GM12878 (cell line): ENCODE results near the gene KRTAP17-1. TPM values are rescaled to one million over a fixed set of nuclear protein-coding genes. Genes with fewer than 3 reads are reported as not detected.

Experiments used
- ATAC-seq: fragments of 200-7000 bp; cut with Tn5 transposase; 3 replicates; pipeline ENCODE4 v1.9.1; 2020; ENCODE audit warnings: mild to moderate bottlenecking, moderate library complexity
- BruUV-seq: library from RNA; stranded (reverse); fragments of 400-500 nt; replicated peaks from 2 replicates; lab custom pipeline; 2021; lab: Mats Ljungman, UMichigan
- CTCF ChIA-PET: fragments of 300-600 bp; sonication (Branson Sonifier 250); formaldehyde crosslinking; extraction: SDS; loops from one replicate; lab custom pipeline; 2021; ENCODE audit warnings: inconsistent platforms; lab: Yijun Ruan, JAX
- POLR2A ChIA-PET: fragments of 350-600 bp; formaldehyde crosslinking; extraction: SDS; loops from one replicate; lab custom pipeline; 2021; ENCODE audit warnings: inconsistent platforms; lab: Charles Lee
- RAD21 ChIA-PET: fragments of 300-600 bp; sonication (Branson Sonifier 250); formaldehyde crosslinking; loops from one replicate; lab custom pipeline; 2023; ENCODE audit warnings: antibody characterized with exemption; ENCODE audit not compliant: unreplicated experiment; lab: Charles Lee
- SMC1A ChIA-PET: fragments of 300-600 bp; sonication (Branson Sonifier 250); formaldehyde crosslinking; loops from one replicate; lab custom pipeline; 2023; ENCODE audit not compliant: unreplicated experiment, uncharacterized antibody; lab: Charles Lee
- DNase-seq: peaks from one replicate; pipeline ENCODE4 v3.0.0-alpha.2; 2011; ENCODE audit warnings: low read depth, low spot score
- FAIRE-seq: peaks from 3 replicates; lab custom pipeline; 2011; peaks lifted over from hg19 to GRCh38; lab: Jason Lieb, UNC
- H2AFZ ChIP-seq: 2 replicates; pipeline ENCODE4 v1.6.0; 2011; ENCODE audit warnings: low read depth, low read length, control low read depth; ENCODE audit not compliant: control insufficient read depth
- H3K27ac ChIP-seq: 2 replicates; pipeline ENCODE4 v1.5.1; 2011; ENCODE audit warnings: control low read depth; ENCODE audit not compliant: control insufficient read depth, insufficient read depth
- H3K27me3 ChIP-seq, 2 experiments: replicated peaks in 1 of 2; 2 replicates each; pipeline versions ENCODE4 v1.6.0 to v1.6.1; 2011; ENCODE audit warnings: low read length in 1 of 2; ENCODE audit not compliant: control insufficient read depth in 2 of 2, insufficient read depth in 2 of 2
- H3K36me3 ChIP-seq, 2 experiments: 2 replicates each; pipeline ENCODE4 v1.5.1; 2011; ENCODE audit warnings: low read length in 1 of 2; ENCODE audit not compliant: control insufficient read depth in 2 of 2, insufficient read depth in 2 of 2
- H3K4me1 ChIP-seq: 2 replicates; pipeline ENCODE4 v1.6.1; 2011; ENCODE audit warnings: mild to moderate bottlenecking, low read length, moderate library complexity, mixed read lengths; ENCODE audit not compliant: control insufficient read depth, insufficient read depth
- H3K4me2 ChIP-seq: 2 replicates; pipeline ENCODE4 v1.6.0; 2011; ENCODE audit warnings: control low read depth; ENCODE audit not compliant: control insufficient read depth, insufficient read depth
- H3K4me3 ChIP-seq: fragments of 200-600 bp; sonication (generic); 2 replicates; pipeline ENCODE4 v1.5.1; 2016
- H3K79me2 ChIP-seq: 2 replicates; pipeline ENCODE4 v1.6.0; 2011; ENCODE audit warnings: low read length; ENCODE audit not compliant: control insufficient read depth, insufficient read depth
- H3K9ac ChIP-seq: 2 replicates; pipeline ENCODE4 v1.8.0; 2011; ENCODE audit warnings: low read length, control low read depth, mixed read lengths; ENCODE audit not compliant: control insufficient read depth, insufficient read depth
- H3K9me3 ChIP-seq: replicated peaks from 3 replicates; pipeline ENCODE4 v1.5.1; 2011; ENCODE audit warnings: mild to moderate bottlenecking, low read length; ENCODE audit not compliant: control insufficient read depth, insufficient read depth
- H4K20me1 ChIP-seq: 2 replicates; pipeline ENCODE4 v1.6.0; 2011; ENCODE audit not compliant: control insufficient read depth, insufficient read depth
- MTA3 ChIP-seq: IDR thresholded peaks from 2 replicates; pipeline ENCODE4 v1.6.1; 2012; ENCODE audit warnings: low read length, inconsistent platforms, borderline replicate concordance
- SMC3 ChIP-seq: IDR thresholded peaks from 2 replicates; pipeline ENCODE4 v1.6.1; 2011; ENCODE audit warnings: low read length, improper control_type of control experiment, borderline replicate concordance
- SUZ12 ChIP-seq: fragments of 200-600 bp; sonication (generic); IDR thresholded peaks from one replicate; pipeline ENCODE4 v1.6.1; 2018; ENCODE audit warnings: antibody characterized with exemption, mild to moderate bottlenecking; ENCODE audit not compliant: unreplicated experiment
- WGBS: methylation state at CpG from one replicate; pipeline ENCODE4 v1.1.6; 2016; ENCODE audit warnings: low lambda C conversion rate; ENCODE audit not compliant: insufficient replicate concordance, insufficient coverage; ENCODE audit errors: missing lambda C conversion rate; 5-methylcytosine and 5-hydroxymethylcytosine counted together
- in situ Hi-C: fragments of 300-500 bp; cut with MboI; formaldehyde crosslinking; loops from 9 replicates; pipeline ENCODE4 v1.14.3; 2018; ENCODE audit warnings: mixed read lengths
- intact Hi-C: fragments of 100-400 bp; cut with micrococcal nuclease; formaldehyde crosslinking; loops from one replicate; pipeline ENCODE4 v1.14.2; 2022; ENCODE audit not compliant: unreplicated experiment
- polyA plus RNA-seq, 11 experiments: library from polyadenylated mRNA; depleted of rRNA in 4 of 11; unstranded in 6 of 11; stranded (reverse) in 5 of 11; fragments of >200 nt; fragmentation: Nextera tagmentation in 4 of 11; fragmentation: Illumina TruSeq in 1 of 11; extraction: Ambion mirVana in 4 of 11; extraction: Trizol in 1 of 11; gene quantifications; 1 replicate in 1 of 11; 2 replicates in 10 of 11; pipeline versions ENCODE4 v1.2.1 to v1.2.3, GENCODE V29; 2011 to 2016; ENCODE audit warnings: inconsistent platforms in 2 of 11, missing spikeins in 2 of 11, low read depth in 1 of 11
- total RNA-seq, 4 experiments: library from RNA; depleted of rRNA in 3 of 4; stranded (reverse); fragments of >200 nt in 3 of 4; fragmentation: Illumina TruSeq in 1 of 4; extraction: Trizol in 1 of 4; gene quantifications; 2 replicates each; pipeline versions ENCODE4 v1.2.1 to v1.2.3, GENCODE V29; 2013 to 2021
- TF ChIP-seq, protein P1 (sequence below): IDR thresholded peaks from 2 replicates; pipeline ENCODE4 v1.6.1; 2011; ENCODE audit warnings: low read depth, mild to moderate bottlenecking, low read length, moderate library complexity, borderline replicate concordance; ENCODE audit errors: extremely low read depth
- TF ChIP-seq, protein P2 (sequence below), 3 experiments: IDR thresholded peaks in 2 of 3; conservative IDR thresholded peaks in 1 of 3; 2 replicates each; pipeline ENCODE4 v1.5.1; 2011; ENCODE audit warnings: low read depth in 3 of 3, low read length in 3 of 3, mild to moderate bottlenecking in 3 of 3, control low read depth in 2 of 3, moderate library complexity in 2 of 3, inconsistent platforms in 1 of 3, mixed read lengths in 1 of 3; ENCODE audit not compliant: control insufficient read depth in 2 of 3, insufficient read depth in 1 of 3; ENCODE audit errors: extremely low read depth in 1 of 3

The KRTAP17-1 gene
- total and polyA plus RNA-seq, 10 of the 15 experiments (the other 5 are each of a cell fraction or from before 2014, with no cell fraction given), result 0.16 to 5.7 (median 0.17) TPM; not detected in 7

- RAD21 ChIA-PET, result no interaction called here
- FAIRE-seq (no peak), ATAC-seq (no peak), DNase-seq (no peak)
- no peak overlapping the region for H2AFZ ChIP-seq
- H3K9me3 ChIP-seq, result peaks cover 4% of the 10 kb centered on the region; the same call in 2 of the 3 replicates
- H3K4me2 ChIP-seq, result no peak overlapping the region
- H3K36me3 ChIP-seq, result no peaks in the 10 kb centered on the region; a peak in 1 of 4 replicates
- BruUV-seq, result no TSS peak
- WGBS, result 32% methylated on average over 3 of the region's 3 CpGs
- H3K4me1 ChIP-seq, result peaks cover 8% of the 10 kb centered on the region
- H3K27ac ChIP-seq, result no peak overlapping the region
- TF ChIP-seq MTA3, result no peak
- no peak for TF ChIP-seq SMC3
- TF ChIP-seq SUZ12, result no peak
- TF ChIP-seq, protein P1, sequence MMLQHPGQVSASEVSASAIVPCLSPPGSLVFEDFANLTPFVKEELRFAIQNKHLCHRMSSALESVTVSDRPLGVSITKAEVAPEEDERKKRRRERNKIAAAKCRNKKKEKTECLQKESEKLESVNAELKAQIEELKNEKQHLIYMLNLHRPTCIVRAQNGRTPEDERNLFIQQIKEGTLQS, result no peak
- TF ChIP-seq, protein P2, sequence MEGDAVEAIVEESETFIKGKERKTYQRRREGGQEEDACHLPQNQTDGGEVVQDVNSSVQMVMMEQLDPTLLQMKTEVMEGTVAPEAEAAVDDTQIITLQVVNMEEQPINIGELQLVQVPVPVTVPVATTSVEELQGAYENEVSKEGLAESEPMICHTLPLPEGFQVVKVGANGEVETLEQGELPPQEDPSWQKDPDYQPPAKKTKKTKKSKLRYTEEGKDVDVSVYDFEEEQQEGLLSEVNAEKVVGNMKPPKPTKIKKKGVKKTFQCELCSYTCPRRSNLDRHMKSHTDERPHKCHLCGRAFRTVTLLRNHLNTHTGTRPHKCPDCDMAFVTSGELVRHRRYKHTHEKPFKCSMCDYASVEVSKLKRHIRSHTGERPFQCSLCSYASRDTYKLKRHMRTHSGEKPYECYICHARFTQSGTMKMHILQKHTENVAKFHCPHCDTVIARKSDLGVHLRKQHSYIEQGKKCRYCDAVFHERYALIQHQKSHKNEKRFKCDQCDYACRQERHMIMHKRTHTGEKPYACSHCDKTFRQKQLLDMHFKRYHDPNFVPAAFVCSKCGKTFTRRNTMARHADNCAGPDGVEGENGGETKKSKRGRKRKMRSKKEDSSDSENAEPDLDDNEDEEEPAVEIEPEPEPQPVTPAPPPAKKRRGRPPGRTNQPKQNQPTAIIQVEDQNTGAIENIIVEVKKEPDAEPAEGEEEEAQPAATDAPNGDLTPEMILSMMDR (IDR thresholded peaks at IDR 0.05 in 2 of 3, conservative IDR thresholded peaks at IDR 0.05 in 1 of 3; ENCODE audit: control insufficient read depth in 2 of 3, extremely low read depth in 1 of 3, insufficient read depth in 1 of 3, low read depth in 3 of 3, low read length in 3 of 3), result no peak
- CTCF ChIA-PET, result no interaction called here
- H4K20me1 ChIP-seq, result no peaks in the 10 kb centered on the region; the same call in 1 of the 2 replicates
- SMC1A ChIA-PET, result no interaction called here
- H3K9ac ChIP-seq, result no peak overlapping the region
- intact Hi-C loops, result no loop called here
- no peak overlapping the region for H3K4me3 ChIP-seq
- POLR2A ChIA-PET, result no interaction called here
- H3K79me2 ChIP-seq, result no peaks in the 10 kb centered on the region
- no peaks in the 10 kb centered on the region; a peak in 1 of 4 replicates for H3K27me3 ChIP-seq
- in situ Hi-C loops, result no loop called here
Measured at GRCh38 chr17:41345992-41346391, 30.5 kb upstream of the KRTAP17-1 start.
